Right renal pelvis (tissue), 4 donors: ENCODE data around the gene CLDND2. TPM values are rescaled to one million over a fixed set of nuclear protein-coding genes. Genes with fewer than 3 reads are reported as not detected.
A peak's percentile ranks its signal among the peaks of the same experiment; 100 is the strongest.

ENCODE experiments used
- DNase-seq, 4 donors: peaks; one replicate each; pipeline ENCODE4 v3.0.0-alpha.2; 2013; ENCODE audit warnings: low read depth in 4 of 4, low spot score in 3 of 4, missing footprints in 1 of 4
- polyA plus RNA-seq, 4 donors: library from polyadenylated mRNA; unstranded; fragments of 120-200 nt; gene quantifications; one replicate each; pipeline ENCODE4 v1.2.1, GENCODE V29; 2013; ENCODE audit not compliant: insufficient read length in 4 of 4

CLDND2 gene
- polyA plus RNA-seq, 4 donors: 1.3 to 1.9 (median 1.6) TPM

- DNase-seq: no peak
Measured at GRCh38 chr19:51337141-51337860, 31.5 kb downstream of the CLDND2 start.

- DNase-seq: no peak
Measured at GRCh38 chr19:51333836-51334460, 34.9 kb downstream of the CLDND2 start.

GRCh38 chr19:51331716-51332115 lies 37.1 kb downstream of the CLDND2 start:
- no peak for DNase-seq

GRCh38 chr19:51331193-51331592 lies 37.6 kb downstream of the CLDND2 start:
- no peak for DNase-seq

GRCh38 chr19:51330366-51330765 lies 38.4 kb downstream of the CLDND2 start:
- DNase-seq: no peak

- no peak for DNase-seq
Measured at GRCh38 chr19:51329411-51329810, 39.4 kb downstream of the CLDND2 start.

GRCh38 chr19:51327066-51328001 lies 41.5 kb downstream of the CLDND2 start:
- DNase-seq: peak in 2 of 4 donors; percentile 24 to 36

- DNase-seq: no peak
Measured at GRCh38 chr19:51326216-51327065, 42.4 kb downstream of the CLDND2 start.

- no peak for DNase-seq
Measured at GRCh38 chr19:51325161-51325976, 43.4 kb downstream of the CLDND2 start.

GRCh38 chr19:51324167-51324481 lies 44.7 kb downstream of the CLDND2 start:
- DNase-seq: no peak

- DNase-seq: no peak
Measured at GRCh38 chr19:51323481-51324166, 45.2 kb downstream of the CLDND2 start.

GRCh38 chr19:51321799-51322198 lies 47.0 kb downstream of the CLDND2 start:
- no peak for DNase-seq

- DNase-seq: peak in 2 of 4 donors; percentile 18 to 37
Measured at GRCh38 chr19:51320280-51320657, 48.5 kb downstream of the CLDND2 start.

GRCh38 chr19:51319649-51320279 lies 49.0 kb downstream of the CLDND2 start:
- DNase-seq: no peak

GRCh38 chr19:51318687-51319648 lies 49.8 kb downstream of the CLDND2 start:
- DNase-seq: no peak

- no peak for DNase-seq
Measured at GRCh38 chr19:51317968-51318367, 50.8 kb downstream of the CLDND2 start.

GRCh38 chr19:51317376-51317775 lies 51.4 kb downstream of the CLDND2 start:
- DNase-seq: no peak
